ENCODE results near the gene WWOX. TPM values are rescaled to one million over a fixed set of nuclear protein-coding genes. Genes with fewer than 3 reads are reported as not detected.

WWOX gene
- total and polyA plus RNA-seq, 2 donors (not counting 3 experiments of a cell fraction or from before 2014, with no cell fraction given), result 6.2 to 12.5 TPM

GRCh38 chr16:78445818-78446217 is 346.4 kb downstream of the WWOX start:
- no TSS peak for BruUV-seq (replicated peaks)
- Histone ChIP-seq H4K20me1 (replicated peaks; ENCODE audit: control insufficient read depth, extremely low read depth, insufficient read depth, low read length) (no peaks in the 10 kb centered on the region), H2AFZ (ENCODE audit: low read depth, low read length) (no peak overlapping the region), H3K4me1 (ENCODE audit: control insufficient read depth, extremely low read depth, insufficient read depth, low read length) (no peaks in the 10 kb centered on the region), H3K27ac (ENCODE audit: insufficient read depth, low read depth, low read length) (no peak overlapping the region), H3K9me3 (replicated peaks; ENCODE audit: control insufficient read depth, insufficient read depth, low read length) (no peaks in the 10 kb centered on the region), H3K27me3 (ENCODE audit: control insufficient read depth in 2 of 2, insufficient read depth in 2 of 2, low read length in 2 of 2) (no peaks in the 10 kb centered on the region), H3K4me3 (replicated peaks in 1 of 3; ENCODE audit: insufficient read depth in 1 of 3, low read depth in 1 of 3, low read length in 3 of 3) (no peak overlapping the region), H3K4me2 (ENCODE audit: insufficient read depth, low read length) (no peak overlapping the region), H3K36me3 (ENCODE audit: control insufficient read depth in 2 of 2, extremely low read depth in 1 of 2, insufficient read depth in 2 of 2, low read length in 2 of 2) (no peaks in the 10 kb centered on the region), H3K9me1 (replicated peaks; ENCODE audit: control insufficient read depth, extremely low read depth, insufficient read depth, low read length) (no peaks in the 10 kb centered on the region), H3K79me2 (ENCODE audit: control insufficient read depth, insufficient read depth, low read length) (no peaks in the 10 kb centered on the region), H3K9ac (replicated peaks; ENCODE audit: extremely low read depth, insufficient read depth, low read length) (no peak overlapping the region)
- CTCF ChIA-PET, result no interaction called here
- dilution Hi-C loops (cut with MboI; ENCODE audit: extremely low pct_ligation_motif_present, low sequenced_read_pairs) (no loop called here), intact Hi-C loops (cut with micrococcal nuclease) (no loop called here)
- POLR2A ChIA-PET, result no interaction called here
- DNase-seq (ENCODE audit: low read depth, low spot score) (no peak), FAIRE-seq (no peak)
- TF ChIP-seq JUN (IDR thresholded peaks at IDR 0.05; ENCODE audit: borderline replicate concordance, insufficient read depth, insufficient read length, low read depth) (no peak), EZH2 (IDR thresholded peaks at IDR 0.05; ENCODE audit: borderline replicate concordance, low read depth, low read length, severe bottlenecking) (no peak), POLR2AphosphoS5 (IDR thresholded peaks at IDR 0.05; ENCODE audit: insufficient read depth, low read depth, low read length) (no peak), CTCF (IDR thresholded peaks at IDR 0.05; ENCODE audit: extremely low read depth in 1 of 2, insufficient read depth in 1 of 2, low read depth in 1 of 2, low read length in 2 of 2) (no peak), GATA2 (IDR thresholded peaks at IDR 0.05; ENCODE audit: insufficient read depth, insufficient read length, low read depth, low read length) (no peak), MYC (IDR thresholded peaks at IDR 0.05; ENCODE audit: low read depth, low read length) (no peak), MAX (IDR thresholded peaks at IDR 0.05; ENCODE audit: insufficient read depth, insufficient read length) (no peak), POLR2A (IDR thresholded peaks at IDR 0.05; ENCODE audit: low read depth, low read length) (no peak), FOS (IDR thresholded peaks at IDR 0.05; ENCODE audit: borderline replicate concordance, insufficient read depth, low read length) (no peak)
